B cell (primary cell): Measurements from ENCODE around the gene APEX1. TPM values are rescaled to one million over a fixed set of nuclear protein-coding genes. Genes with fewer than 3 reads are reported as not detected.

ENCODE experiments used
- ATAC-seq: fragments of 200-7000 bp; cut with Tn5 transposase; one replicate; pipeline ENCODE4 v1.10.0; 2021; ENCODE audit warnings: low read depth, mild to moderate bottlenecking, moderate number of reproducible peaks, moderate library complexity
- CTCF ChIA-PET: fragments of 350-600 bp; sonication (Branson Sonifier 250); formaldehyde crosslinking; loops from one replicate; lab custom pipeline; 2021; ENCODE audit warnings: antibody characterized with exemption, inconsistent platforms; lab: Charles Lee
- POLR2A ChIA-PET: fragments of 350-600 bp; sonication (Branson Sonifier 250); formaldehyde crosslinking; loops from one replicate; lab custom pipeline; 2021; ENCODE audit warnings: antibody characterized with exemption; lab: Charles Lee
- DNase-seq: peaks from one replicate; pipeline ENCODE4 v3.0.0; 2013
- H2AFZ ChIP-seq: 2 replicates; pipeline ENCODE4 v1.6.1; 2012; ENCODE audit warnings: mild to moderate bottlenecking, low read depth, low read length; ENCODE audit not compliant: insufficient read depth, poor library complexity, severe bottlenecking
- H3K27ac ChIP-seq, 2 donors: 1 replicate in 1 of 2; 2 replicates in 1 of 2; pipeline ENCODE4 v1.5.1; 2012 to 2013; ENCODE audit warnings: low read length in 2 of 2, mild to moderate bottlenecking in 2 of 2, moderate library complexity in 1 of 2
- H3K27me3 ChIP-seq, 4 experiments: fragments of 200-600 bp in 1 of 4; sonication (generic) in 1 of 4; replicated peaks in 1 of 4; 1 replicate in 2 of 4; 2 replicates in 2 of 4; pipeline versions ENCODE4 v1.6.1 to v1.7.0; 2013 to 2016; ENCODE audit warnings: low read length in 3 of 4, mild to moderate bottlenecking in 2 of 4, mixed read lengths in 1 of 4, moderate library complexity in 1 of 4; ENCODE audit not compliant: insufficient read depth in 4 of 4, control insufficient read depth in 3 of 4; ENCODE audit errors: control extremely low read depth in 1 of 4
- H3K36me3 ChIP-seq, 2 experiments: replicated peaks in 1 of 2; 1 replicate in 1 of 2; 2 replicates in 1 of 2; pipeline versions ENCODE4 v1.6.1 to v1.7.1; 2013; ENCODE audit warnings: low read length in 1 of 2; ENCODE audit not compliant: insufficient read depth in 2 of 2, control insufficient read depth in 1 of 2; ENCODE audit errors: control extremely low read depth in 1 of 2, extremely low read depth in 1 of 2
- H3K4me1 ChIP-seq, 2 donors: fragments of 200-600 bp in 1 of 2; sonication (generic) in 1 of 2; 1 replicate in 1 of 2; 2 replicates in 1 of 2; pipeline versions ENCODE4 v1.5.1 to v1.6.1; 2013 to 2017; ENCODE audit warnings: low read length in 2 of 2; ENCODE audit not compliant: control insufficient read depth in 2 of 2, insufficient read depth in 2 of 2
- H3K4me2 ChIP-seq: replicated peaks from 2 replicates; pipeline ENCODE3; 2012; ENCODE audit warnings: mild to moderate bottlenecking, low read depth, low read length; ENCODE audit not compliant: poor library complexity, severe bottlenecking
- H3K4me3 ChIP-seq, 5 experiments: fragments of 200-600 bp in 1 of 5; sonication (generic) in 1 of 5; 1 replicate in 3 of 5; 2 replicates in 2 of 5; pipeline versions ENCODE4 v1.5.1 to v1.7.0; 2011 to 2016; ENCODE audit warnings: low read length in 4 of 5, mild to moderate bottlenecking in 4 of 5, low read depth in 2 of 5, control low read depth in 1 of 5, moderate library complexity in 1 of 5; ENCODE audit not compliant: insufficient read depth in 1 of 5; ENCODE audit errors: control extremely low read depth in 1 of 5, extremely low read depth in 1 of 5
- H3K79me2 ChIP-seq: fragments of 200-600 bp; sonication (generic); one replicate; pipeline ENCODE4 v1.6.0; 2016; ENCODE audit warnings: low read length; ENCODE audit not compliant: control insufficient read depth, insufficient read depth
- H3K9ac ChIP-seq: fragments of 200-600 bp; sonication (generic); 2 replicates; pipeline ENCODE4 v1.6.1; 2017; ENCODE audit warnings: mild to moderate bottlenecking, low read length, moderate library complexity
- H3K9me3 ChIP-seq, 3 donors: one replicate each; pipeline versions ENCODE4 v1.6.1 to v1.7.1; 2013; ENCODE audit warnings: low read length in 2 of 3; ENCODE audit not compliant: control insufficient read depth in 2 of 3, insufficient read depth in 1 of 3; ENCODE audit errors: control extremely low read depth in 1 of 3
- H4K20me1 ChIP-seq: 2 replicates; pipeline ENCODE4 v1.6.0; 2012; ENCODE audit warnings: mild to moderate bottlenecking, low read length; ENCODE audit not compliant: insufficient read depth, control insufficient read depth, poor library complexity, severe bottlenecking
- H3K27ac Mint-ChIP-seq: one replicate; pipeline ENCODE4 v1.8.0; 2021; ENCODE audit warnings: mixed read lengths
- H3K27me3 Mint-ChIP-seq: one replicate; pipeline ENCODE4 v1.8.0; 2021; ENCODE audit warnings: mixed read lengths
- H3K4me1 Mint-ChIP-seq: one replicate; pipeline ENCODE4 v1.8.0; 2021; ENCODE audit warnings: mixed read lengths
- H3K4me3 Mint-ChIP-seq: one replicate; pipeline ENCODE4 v1.8.0; 2021; ENCODE audit warnings: mixed read lengths
- H3K9me3 Mint-ChIP-seq: one replicate; pipeline ENCODE4 v1.8.0; 2022; ENCODE audit warnings: mixed read lengths; ENCODE audit not compliant: insufficient read depth
- EZH2 ChIP-seq: IDR thresholded peaks from 2 replicates; pipeline ENCODE4 v1.6.1; 2012; ENCODE audit warnings: borderline replicate concordance, low read depth, mild to moderate bottlenecking, moderate library complexity, low read length; ENCODE audit not compliant: insufficient read depth, poor library complexity, severe bottlenecking
- WGBS: methylation state at CpG from one replicate; pipeline ENCODE4 v1.1.5; 2013; ENCODE audit warnings: missing lambda C conversion rate; ENCODE audit not compliant: insufficient coverage; 5-methylcytosine and 5-hydroxymethylcytosine counted together
- intact Hi-C: fragments of 100-400 bp; cut with micrococcal nuclease; formaldehyde crosslinking; loops from one replicate; pipeline ENCODE4 v1.10.0; 2022
- polyA plus RNA-seq: library from polyadenylated mRNA; depleted of rRNA; stranded (reverse); fragments of >200 nt; gene quantifications from 2 replicates; pipeline ENCODE4 v1.2.3, GENCODE V29; 2012
- total RNA-seq, 2 donors: library from RNA; stranded (reverse); fragments of 120-200 nt in 1 of 2; gene quantifications; 1 replicate in 1 of 2; 2 replicates in 1 of 2; pipeline versions ENCODE4 v1.2.3 to v1.2.4, GENCODE V29; 2013 to 2022
- TF ChIP-seq, protein P1 (sequence below): fragments of 200-600 bp; IDR thresholded peaks from one replicate; pipeline ENCODE4 v1.8.0; 2022; ENCODE audit warnings: antibody characterized with exemption, mild to moderate bottlenecking

APEX1 gene
- total and polyA plus RNA-seq, 2 donors (not counting 1 experiment from before 2014, with no cell fraction given), result 103 to 169 TPM

DNA sequence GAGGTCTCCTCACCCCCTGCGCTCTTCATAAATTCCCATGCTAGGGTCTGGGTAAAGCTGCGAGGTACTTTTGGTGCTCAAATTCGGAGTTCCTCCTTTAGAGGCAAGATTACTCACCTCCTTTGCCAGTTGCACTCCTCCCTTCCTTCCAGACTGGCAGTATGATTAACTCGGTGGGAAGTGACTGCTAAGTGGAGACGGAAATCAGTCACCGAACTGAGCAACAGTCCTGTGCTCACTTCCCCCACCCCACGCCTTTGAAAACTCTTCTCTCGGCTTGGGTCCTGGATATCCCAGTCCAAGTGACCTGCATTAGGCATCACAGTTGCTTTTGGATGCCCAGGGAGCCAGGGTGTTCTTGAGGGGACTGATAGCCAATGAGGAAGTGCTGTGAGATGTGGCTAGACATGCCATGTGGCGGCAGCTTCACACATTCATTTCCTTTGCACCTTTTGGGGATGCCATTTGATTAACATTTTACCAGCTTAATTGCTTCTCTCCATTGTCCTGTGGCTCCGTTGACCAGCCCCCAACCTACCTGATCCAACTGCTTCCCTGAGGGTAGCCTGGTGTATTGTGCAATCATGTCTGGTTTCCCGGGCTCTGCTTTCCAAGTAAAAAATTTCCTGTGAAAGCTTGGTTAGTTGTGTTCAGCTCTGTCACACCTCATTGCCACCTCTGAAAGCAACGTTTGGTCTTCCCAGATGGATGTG, 15.0 kb downstream of the APEX1 start:
- H3K27me3 Mint-ChIP-seq, result no peaks in the 10 kb centered on the region
- peak overlapping the region; percentile 73 to 81 for H3K27ac ChIP-seq
- intact Hi-C loops, result loop anchor here (1.0 to 10.0 kb wide), 5 partner anchors 9 to 985 kb away; partner anchors contain the start of genes APEX1, CHD8, PARP2 and PIP4P1
- peaks cover 24 to 27% of the 10 kb centered on the region in 2 donors for H3K4me1 ChIP-seq
- ChIA-PET CTCF (interaction anchor here (0.8 to 3.6 kb wide), 10 partner anchors 8 to 143 kb away, joined by 3 to 23 read pairs (median 3); partner anchors contain the start of genes APEX1, OSGEP and TEP1), POLR2A (interaction anchor here (0.6 to 1.9 kb wide), 6 partner anchors 9 to 127 kb away, joined by 3 to 20 read pairs (median 8); partner anchors contain the start of genes APEX1, OSGEP, PARP2 and PIP4P1)
- peaks cover 48% of the 10 kb centered on the region for H3K4me1 Mint-ChIP-seq
- H3K9me3 Mint-ChIP-seq, result no peaks in the 10 kb centered on the region
- H2AFZ ChIP-seq, result peak overlapping the region; percentile 67
- H4K20me1 ChIP-seq, result peaks cover 14% of the 10 kb centered on the region
- peak overlapping the region; percentile 84 for H3K9ac ChIP-seq
- no peak for TF ChIP-seq EZH2
- TF ChIP-seq, protein P1, sequence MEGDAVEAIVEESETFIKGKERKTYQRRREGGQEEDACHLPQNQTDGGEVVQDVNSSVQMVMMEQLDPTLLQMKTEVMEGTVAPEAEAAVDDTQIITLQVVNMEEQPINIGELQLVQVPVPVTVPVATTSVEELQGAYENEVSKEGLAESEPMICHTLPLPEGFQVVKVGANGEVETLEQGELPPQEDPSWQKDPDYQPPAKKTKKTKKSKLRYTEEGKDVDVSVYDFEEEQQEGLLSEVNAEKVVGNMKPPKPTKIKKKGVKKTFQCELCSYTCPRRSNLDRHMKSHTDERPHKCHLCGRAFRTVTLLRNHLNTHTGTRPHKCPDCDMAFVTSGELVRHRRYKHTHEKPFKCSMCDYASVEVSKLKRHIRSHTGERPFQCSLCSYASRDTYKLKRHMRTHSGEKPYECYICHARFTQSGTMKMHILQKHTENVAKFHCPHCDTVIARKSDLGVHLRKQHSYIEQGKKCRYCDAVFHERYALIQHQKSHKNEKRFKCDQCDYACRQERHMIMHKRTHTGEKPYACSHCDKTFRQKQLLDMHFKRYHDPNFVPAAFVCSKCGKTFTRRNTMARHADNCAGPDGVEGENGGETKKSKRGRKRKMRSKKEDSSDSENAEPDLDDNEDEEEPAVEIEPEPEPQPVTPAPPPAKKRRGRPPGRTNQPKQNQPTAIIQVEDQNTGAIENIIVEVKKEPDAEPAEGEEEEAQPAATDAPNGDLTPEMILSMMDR, result no peak
- H3K79me2 ChIP-seq, result peaks cover 58% of the 10 kb centered on the region
- H3K27me3 ChIP-seq, result no peaks in the 10 kb centered on the region
- ATAC-seq (peak; percentile 22), DNase-seq (peak; percentile 66)
- peak overlapping the region; percentile 96 for H3K27ac Mint-ChIP-seq
- H3K36me3 ChIP-seq, result peaks cover 20 to 33% of the 10 kb centered on the region in 2 experiments
- 0% methylated on average over 4 of the region's 12 CpGs for whole genome bisulfite sequencing
- peak overlapping the region; percentile 84 for H3K4me2 ChIP-seq
- H3K4me3 ChIP-seq, result peak overlapping the region; percentile 88 to 99 (median 98)
- H3K9me3 ChIP-seq, result no peaks in the 10 kb centered on the region
- peak overlapping the region; percentile 100 for H3K4me3 Mint-ChIP-seq

DNA sequence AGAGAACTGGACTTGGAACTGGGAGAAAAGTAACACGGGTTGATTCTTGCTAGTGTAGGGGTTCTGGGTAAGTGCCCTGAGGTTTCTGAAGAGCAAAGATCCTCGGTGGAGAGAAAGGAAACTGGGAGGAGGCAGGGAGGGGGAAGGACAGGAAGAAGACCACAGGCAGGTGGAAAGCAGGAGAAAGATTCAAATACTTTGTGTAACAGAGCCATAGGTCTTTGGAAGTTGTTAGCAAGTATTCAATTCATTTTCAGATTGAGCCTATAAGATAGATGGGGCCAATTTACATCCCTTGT, 15.5 kb downstream of the APEX1 start:
- intact Hi-C loops, result no loop called here
- Mint-ChIP-seq H3K27me3 (no peaks in the 10 kb centered on the region), H3K4me1 (peaks cover 51% of the 10 kb centered on the region), H3K27ac (peak overlapping the region; percentile 96), H3K9me3 (no peaks in the 10 kb centered on the region), H3K4me3 (peak overlapping the region; percentile 100)
- CTCF ChIA-PET, result interaction anchor here (1.0 to 3.6 kb wide), 4 partner anchors 8 to 56 kb away, joined by 3 to 23 read pairs (median 5); partner anchors contain the start of gene TEP1
- Histone ChIP-seq H3K9ac (peak overlapping the region; percentile 84), H3K36me3 (peaks cover 21 to 37% of the 10 kb centered on the region in 2 experiments), H2AFZ (peak overlapping the region; percentile 67), H4K20me1 (peaks cover 14% of the 10 kb centered on the region), H3K79me2 (peaks cover 62% of the 10 kb centered on the region), H3K27ac (peak overlapping the region in 1 of 2 donors; percentile 81), H3K4me1 (peaks cover 24 to 27% of the 10 kb centered on the region in 2 donors), H3K4me3 (peak overlapping the region; percentile 88 to 99 (median 98)), H3K4me2 (peak overlapping the region; percentile 84), H3K9me3 (no peaks in the 10 kb centered on the region), H3K27me3 (no peaks in the 10 kb centered on the region)
- TF ChIP-seq, protein P1, result no peak
- no peak for TF ChIP-seq EZH2
- ATAC-seq (no peak), DNase-seq (no peak)
- WGBS, result 0% methylated on average over 2 of the region's 2 CpGs
- POLR2A ChIA-PET, result interaction anchor here (1.4 to 1.9 kb wide), 3 partner anchors 10 to 19 kb away, joined by 11 to 20 read pairs (median 17); partner anchors contain the start of genes APEX1, OSGEP and PIP4P1
